ENCODE results near the gene IFT88. TPM values are rescaled to one million over a fixed set of nuclear protein-coding genes. Genes with fewer than 3 reads are reported as not detected.

IFT88 gene
- total RNA-seq, 1 donor from 2014 or later, result 13.6 TPM

- H3K9me3 ChIP-seq, result no peaks in the 10 kb centered on the region
These were observed 70.9 kb downstream of the IFT88 start for GRCh38 chr13:20637811-20638210.

DNA sequence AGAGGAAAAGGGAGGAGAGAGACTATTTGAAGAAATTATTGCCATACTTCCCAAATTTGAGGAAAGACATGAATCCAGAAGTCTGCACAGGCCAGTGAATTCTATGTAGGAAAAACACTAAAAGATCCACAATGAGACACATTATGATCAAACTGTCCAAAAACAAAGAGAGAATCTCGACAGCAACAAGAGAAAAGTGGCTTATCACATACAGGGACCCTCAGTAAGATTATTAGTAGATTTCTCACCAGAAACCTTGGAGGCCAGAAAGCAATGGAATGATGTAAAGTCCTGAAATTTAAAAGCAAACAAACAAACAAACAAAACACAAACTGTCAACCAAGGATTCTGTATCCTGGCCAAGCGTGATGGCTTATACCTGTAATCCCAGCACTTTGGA, 80.8 kb downstream of the IFT88 start:
- ATAC-seq (no peak), DNase-seq (no peak)
- TF ChIP-seq, protein P1, sequence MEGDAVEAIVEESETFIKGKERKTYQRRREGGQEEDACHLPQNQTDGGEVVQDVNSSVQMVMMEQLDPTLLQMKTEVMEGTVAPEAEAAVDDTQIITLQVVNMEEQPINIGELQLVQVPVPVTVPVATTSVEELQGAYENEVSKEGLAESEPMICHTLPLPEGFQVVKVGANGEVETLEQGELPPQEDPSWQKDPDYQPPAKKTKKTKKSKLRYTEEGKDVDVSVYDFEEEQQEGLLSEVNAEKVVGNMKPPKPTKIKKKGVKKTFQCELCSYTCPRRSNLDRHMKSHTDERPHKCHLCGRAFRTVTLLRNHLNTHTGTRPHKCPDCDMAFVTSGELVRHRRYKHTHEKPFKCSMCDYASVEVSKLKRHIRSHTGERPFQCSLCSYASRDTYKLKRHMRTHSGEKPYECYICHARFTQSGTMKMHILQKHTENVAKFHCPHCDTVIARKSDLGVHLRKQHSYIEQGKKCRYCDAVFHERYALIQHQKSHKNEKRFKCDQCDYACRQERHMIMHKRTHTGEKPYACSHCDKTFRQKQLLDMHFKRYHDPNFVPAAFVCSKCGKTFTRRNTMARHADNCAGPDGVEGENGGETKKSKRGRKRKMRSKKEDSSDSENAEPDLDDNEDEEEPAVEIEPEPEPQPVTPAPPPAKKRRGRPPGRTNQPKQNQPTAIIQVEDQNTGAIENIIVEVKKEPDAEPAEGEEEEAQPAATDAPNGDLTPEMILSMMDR (IDR thresholded peaks at IDR 0.05), result no peak
- intact Hi-C loops (cut with DNase I), result no loop called here
- Histone ChIP-seq H3K9me3 (no peaks in the 10 kb centered on the region), H3K36me3 (no peaks in the 10 kb centered on the region), H3K4me3 (no peak overlapping the region), H3K27me3 (no peaks in the 10 kb centered on the region), H3K27ac (no peak overlapping the region), H3K4me1 (no peaks in the 10 kb centered on the region)

More at GRCh38 chr13:20637811-20638210, 70.9 kb downstream of the IFT88 start:
- H3K36me3 ChIP-seq, result peaks cover 4% of the 10 kb centered on the region
- intact Hi-C loops (cut with DNase I), result no loop called here
- ATAC-seq, result no peak
- DNase-seq, result no peak
- TF ChIP-seq, protein P1 (IDR thresholded peaks at IDR 0.05), result no peak
- H3K27ac ChIP-seq, result no peak overlapping the region
- no peak overlapping the region for H3K4me3 ChIP-seq
- no peaks in the 10 kb centered on the region for H3K27me3 ChIP-seq
- no peaks in the 10 kb centered on the region for H3K4me1 ChIP-seq

GRCh38 chr13:20652946-20653345, 86.0 kb downstream of the IFT88 start:
- TF ChIP-seq, protein P1 (IDR thresholded peaks at IDR 0.05), result no peak
- intact Hi-C loops (cut with DNase I), result no loop called here
- no peaks in the 10 kb centered on the region for H3K36me3 ChIP-seq
- no peak for ATAC-seq
- H3K27ac ChIP-seq, result no peak overlapping the region
- no peak overlapping the region for H3K4me3 ChIP-seq
- H3K4me1 ChIP-seq, result no peaks in the 10 kb centered on the region
- DNase-seq, result no peak
- no peaks in the 10 kb centered on the region for H3K27me3 ChIP-seq
- H3K9me3 ChIP-seq, result no peaks in the 10 kb centered on the region

DNA sequence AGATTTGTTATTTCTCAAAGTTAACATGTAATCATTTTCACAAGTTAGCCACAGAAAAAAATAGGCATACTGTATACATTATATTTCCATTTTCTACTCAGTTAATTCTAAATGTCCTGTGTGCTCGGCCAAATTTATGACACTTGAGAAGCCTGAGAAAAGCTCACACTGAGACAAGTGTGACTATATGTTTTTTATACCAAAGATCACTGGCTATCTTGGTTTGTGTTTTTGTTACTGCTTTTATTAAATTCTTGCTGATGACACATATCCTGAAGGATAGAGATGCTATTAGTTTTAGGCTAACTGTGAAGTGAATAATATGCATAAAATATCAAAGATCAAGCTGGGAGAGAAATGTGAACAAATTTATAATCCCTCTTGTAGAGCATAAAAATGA, 87.2 kb downstream of the IFT88 start:
- Histone ChIP-seq H3K4me3 (no peak overlapping the region), H3K27ac (no peak overlapping the region), H3K36me3 (peaks cover under 1% of the 10 kb centered on the region), H3K4me1 (no peaks in the 10 kb centered on the region), H3K27me3 (no peaks in the 10 kb centered on the region), H3K9me3 (no peaks in the 10 kb centered on the region)
- DNase-seq, result no peak
- TF ChIP-seq, protein P1 (IDR thresholded peaks at IDR 0.05), result no peak
- no peak for ATAC-seq
- intact Hi-C loops (cut with DNase I), result no loop called here

DNA sequence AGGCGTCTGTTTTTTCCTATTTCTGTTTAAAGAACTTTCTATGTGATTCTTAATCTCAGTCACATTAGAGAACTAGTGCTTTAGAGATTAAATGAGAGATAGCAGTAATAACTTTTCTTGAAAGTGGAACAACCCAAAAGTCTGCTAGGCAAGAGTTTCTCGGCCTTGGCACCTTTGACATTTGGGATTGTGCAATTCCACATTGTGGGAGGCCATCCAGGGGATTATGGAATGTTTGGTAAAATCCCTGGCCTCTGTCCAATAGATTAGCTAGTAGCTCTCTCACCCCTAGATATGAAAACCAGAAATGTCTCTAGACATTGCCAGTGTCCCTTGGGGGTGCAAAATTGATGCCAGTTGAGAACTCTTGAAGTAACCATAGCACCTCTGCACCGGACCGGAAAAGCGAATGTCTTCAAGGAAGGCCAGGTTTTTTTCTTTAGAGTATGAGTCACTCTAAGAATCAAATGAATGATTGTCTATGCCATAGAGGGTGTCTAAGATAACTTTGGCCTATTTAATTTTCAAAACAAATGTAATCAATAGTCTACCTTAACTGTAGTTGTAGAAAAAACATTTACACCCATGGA, 91.6 kb downstream of the IFT88 start:
- Histone ChIP-seq H3K27me3 (no peaks in the 10 kb centered on the region), H3K4me1 (no peaks in the 10 kb centered on the region), H3K27ac (no peak overlapping the region), H3K36me3 (peaks cover 15% of the 10 kb centered on the region), H3K4me3 (no peak overlapping the region), H3K9me3 (no peaks in the 10 kb centered on the region)
- intact Hi-C loops (cut with DNase I), result no loop called here
- no peak for ATAC-seq
- TF ChIP-seq, protein P1 (IDR thresholded peaks at IDR 0.05), result no peak
- DNase-seq, result no peak

DNA sequence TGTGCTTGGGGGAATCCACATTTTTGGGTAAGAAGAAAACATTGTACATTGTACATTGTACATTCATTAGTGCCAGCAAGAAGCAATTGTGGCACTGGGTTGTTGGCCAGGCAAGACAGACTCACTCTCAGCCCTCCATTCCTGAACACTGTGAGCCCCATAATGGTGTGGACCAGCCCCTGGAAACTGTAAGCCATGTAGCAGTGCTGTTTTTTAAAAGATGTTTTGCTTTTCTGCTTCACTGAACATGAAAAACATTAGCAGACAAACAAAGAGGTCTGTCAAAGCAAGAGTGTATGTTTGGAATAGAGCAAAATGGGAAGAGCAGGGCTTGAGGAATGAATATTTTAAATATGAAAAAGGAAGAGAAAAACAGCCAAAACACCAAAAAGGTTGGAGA, 97.4 kb downstream of the IFT88 start:
- no peaks in the 10 kb centered on the region for H3K27me3 ChIP-seq
- peaks cover 15% of the 10 kb centered on the region for H3K36me3 ChIP-seq
- no peak overlapping the region for H3K27ac ChIP-seq
- TF ChIP-seq, protein P1 (IDR thresholded peaks at IDR 0.05), result no peak
- DNase-seq (no peak), ATAC-seq (no peak)
- intact Hi-C loops (cut with DNase I), result no loop called here
- no peaks in the 10 kb centered on the region for H3K9me3 ChIP-seq
- H3K4me1 ChIP-seq, result no peaks in the 10 kb centered on the region
- H3K4me3 ChIP-seq, result no peak overlapping the region
